ENCODE data around the gene CRYGN. TPM values are rescaled to one million over a fixed set of nuclear protein-coding genes. Genes with fewer than 3 reads are reported as not detected.

Gene CRYGN
- total RNA-seq, 1 donor from 2014 or later = 2.5 TPM

DNA sequence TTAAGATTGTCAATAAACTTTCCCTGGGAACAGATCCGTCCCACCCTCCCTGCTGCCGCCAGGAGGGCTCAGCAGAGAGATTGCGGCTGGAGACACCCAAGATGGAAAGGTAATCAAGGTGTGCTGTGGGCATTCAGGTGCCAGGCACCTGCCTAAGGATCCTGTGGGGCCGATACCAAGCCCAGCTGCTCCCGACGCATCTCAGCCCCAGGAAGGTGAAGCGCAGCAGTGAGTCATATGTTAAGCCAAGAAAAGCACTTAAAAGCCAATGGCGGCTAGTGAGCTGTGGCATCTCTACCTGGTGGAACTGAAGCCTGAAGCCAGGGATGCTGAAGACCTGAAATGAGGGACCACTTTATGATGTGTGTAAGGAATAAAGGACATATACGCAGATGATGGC lies 36.2 kb downstream of the CRYGN start:
- no peak overlapping the region for H3K27ac Mint-ChIP-seq
- H3K4me1 Mint-ChIP-seq (ENCODE audit: low read depth) = peaks cover 8% of the 10 kb centered on the region
- DNase-seq (ENCODE audit: low spot score, unreplicated experiment) = no peak
- peaks cover 5% of the 10 kb centered on the region for H3K36me3 Mint-ChIP-seq (ENCODE audit: insufficient read depth)
- H3K9me3 Mint-ChIP-seq (ENCODE audit: low read depth) = no peaks in the 10 kb centered on the region
- H3K27me3 Mint-ChIP-seq = no peaks in the 10 kb centered on the region
- TF ChIP-seq, protein P1, sequence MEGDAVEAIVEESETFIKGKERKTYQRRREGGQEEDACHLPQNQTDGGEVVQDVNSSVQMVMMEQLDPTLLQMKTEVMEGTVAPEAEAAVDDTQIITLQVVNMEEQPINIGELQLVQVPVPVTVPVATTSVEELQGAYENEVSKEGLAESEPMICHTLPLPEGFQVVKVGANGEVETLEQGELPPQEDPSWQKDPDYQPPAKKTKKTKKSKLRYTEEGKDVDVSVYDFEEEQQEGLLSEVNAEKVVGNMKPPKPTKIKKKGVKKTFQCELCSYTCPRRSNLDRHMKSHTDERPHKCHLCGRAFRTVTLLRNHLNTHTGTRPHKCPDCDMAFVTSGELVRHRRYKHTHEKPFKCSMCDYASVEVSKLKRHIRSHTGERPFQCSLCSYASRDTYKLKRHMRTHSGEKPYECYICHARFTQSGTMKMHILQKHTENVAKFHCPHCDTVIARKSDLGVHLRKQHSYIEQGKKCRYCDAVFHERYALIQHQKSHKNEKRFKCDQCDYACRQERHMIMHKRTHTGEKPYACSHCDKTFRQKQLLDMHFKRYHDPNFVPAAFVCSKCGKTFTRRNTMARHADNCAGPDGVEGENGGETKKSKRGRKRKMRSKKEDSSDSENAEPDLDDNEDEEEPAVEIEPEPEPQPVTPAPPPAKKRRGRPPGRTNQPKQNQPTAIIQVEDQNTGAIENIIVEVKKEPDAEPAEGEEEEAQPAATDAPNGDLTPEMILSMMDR (IDR thresholded peaks at IDR 0.05; ENCODE audit: unreplicated experiment) = no peak
- no peak overlapping the region for H3K4me3 Mint-ChIP-seq (ENCODE audit: low read depth)

DNA sequence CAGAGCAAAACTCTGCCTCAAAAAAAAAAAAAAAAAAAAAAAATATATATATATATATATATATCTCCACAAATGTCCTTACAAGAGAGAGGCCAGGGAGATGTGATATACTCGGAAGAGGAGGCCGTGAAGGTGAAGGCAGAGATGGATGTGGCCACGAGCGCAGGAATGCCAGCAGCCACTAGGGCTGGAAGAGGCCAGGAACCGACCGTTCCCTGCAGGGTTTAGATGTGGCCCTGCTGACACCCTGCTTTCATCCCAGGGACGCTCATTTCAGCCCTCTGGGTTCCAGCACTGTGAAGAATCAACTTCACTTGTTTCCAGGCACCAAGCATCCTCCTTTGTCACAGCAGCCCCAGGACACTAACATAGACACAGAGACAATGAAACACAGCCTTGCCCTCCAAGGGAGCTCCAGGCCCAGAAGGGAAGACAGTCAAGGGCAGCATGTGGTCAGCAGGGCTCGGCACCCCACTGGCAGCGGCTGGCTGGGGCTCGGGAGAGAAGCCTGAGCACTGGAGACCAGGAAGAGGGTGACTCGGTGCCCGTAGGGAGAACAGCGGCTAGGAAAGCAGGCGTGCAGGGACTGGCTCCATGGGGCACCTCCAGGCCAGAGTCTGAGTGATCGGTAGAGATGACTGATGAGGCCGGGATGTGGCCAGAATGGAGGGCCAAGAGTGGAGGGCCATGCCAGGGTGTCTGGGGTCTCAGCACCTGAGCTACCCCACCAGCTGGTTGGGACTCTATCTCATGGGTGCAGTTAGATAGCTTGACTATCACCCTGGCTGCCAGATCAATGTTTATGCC lies 37.7 kb downstream of the CRYGN start:
- Mint-ChIP-seq H3K9me3 (ENCODE audit: low read depth) (peaks cover 5% of the 10 kb centered on the region), H3K27me3 (no peaks in the 10 kb centered on the region), H3K4me1 (ENCODE audit: low read depth) (peaks cover 4% of the 10 kb centered on the region), H3K36me3 (ENCODE audit: insufficient read depth) (peaks cover 14% of the 10 kb centered on the region), H3K27ac (no peak overlapping the region), H3K4me3 (ENCODE audit: low read depth) (no peak overlapping the region)
- TF ChIP-seq, protein P1 (IDR thresholded peaks at IDR 0.05; ENCODE audit: unreplicated experiment) = no peak
- no peak for DNase-seq (ENCODE audit: low spot score, unreplicated experiment)

DNA sequence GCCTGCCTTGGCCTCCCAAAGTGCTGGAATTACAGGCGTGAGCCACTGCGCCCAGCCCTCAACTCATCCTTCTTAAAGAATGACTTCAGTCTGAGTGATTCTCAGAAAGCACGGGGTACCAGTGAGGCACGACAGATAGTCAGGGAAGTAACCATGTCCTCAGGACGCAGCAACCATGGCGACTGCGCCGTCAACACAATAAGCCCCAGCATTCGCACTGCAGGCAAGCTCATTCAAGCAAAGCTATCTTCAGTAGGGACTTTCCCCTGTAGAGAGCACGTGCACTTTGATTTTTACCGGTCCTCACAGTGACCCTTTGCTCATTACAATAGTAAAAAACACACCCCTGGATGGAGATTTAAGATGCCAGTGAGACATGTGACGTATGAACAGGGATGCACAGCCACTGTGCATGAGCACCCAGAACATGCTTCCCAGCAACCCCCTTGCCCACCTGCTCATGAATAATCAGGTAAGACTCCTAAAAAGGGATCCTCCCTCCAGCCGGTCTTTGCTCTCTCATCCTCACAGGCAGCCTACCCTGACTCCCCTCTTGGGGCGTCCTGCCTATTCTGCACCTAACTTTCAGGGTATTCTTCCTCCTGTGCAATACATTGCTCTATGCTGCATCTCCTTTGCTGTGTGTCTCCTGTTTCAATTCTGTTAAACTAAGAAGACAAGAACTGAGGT lies 39.2 kb downstream of the CRYGN start:
- Mint-ChIP-seq H3K27ac (no peak overlapping the region), H3K9me3 (ENCODE audit: low read depth) (peaks cover 5% of the 10 kb centered on the region), H3K36me3 (ENCODE audit: insufficient read depth) (peaks cover 15% of the 10 kb centered on the region), H3K4me1 (ENCODE audit: low read depth) (peaks cover 1% of the 10 kb centered on the region), H3K4me3 (ENCODE audit: low read depth) (no peak overlapping the region), H3K27me3 (no peaks in the 10 kb centered on the region)
- TF ChIP-seq, protein P1 (IDR thresholded peaks at IDR 0.05; ENCODE audit: unreplicated experiment) = no peak
- no peak for DNase-seq (ENCODE audit: low spot score, unreplicated experiment)

DNA sequence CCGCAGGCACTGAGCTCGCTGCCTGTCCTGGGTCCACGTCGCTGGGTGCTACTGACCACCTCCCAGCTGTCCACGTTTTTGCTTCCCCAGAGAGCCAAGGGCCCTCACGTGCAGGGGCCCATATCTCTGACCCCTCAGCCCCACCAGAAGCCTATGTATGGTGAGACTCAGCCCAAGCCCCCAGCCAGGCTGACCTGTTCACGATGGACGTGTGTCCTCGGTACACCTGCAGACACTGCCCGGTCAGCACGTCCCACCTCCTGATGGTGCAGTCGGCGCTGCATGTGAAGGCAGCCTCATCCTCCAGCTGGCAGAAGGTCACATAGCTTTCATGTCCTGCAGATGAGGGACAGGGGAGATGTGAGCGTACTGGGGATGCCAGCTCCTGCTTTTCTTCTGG lies 40.0 kb downstream of the CRYGN start:
- peak overlapping the region; percentile 7 for H3K27ac Mint-ChIP-seq
- DNase-seq (ENCODE audit: low spot score, unreplicated experiment) = no peak
- TF ChIP-seq, protein P1 (IDR thresholded peaks at IDR 0.05; ENCODE audit: unreplicated experiment) = no peak
- H3K36me3 Mint-ChIP-seq (ENCODE audit: insufficient read depth) = peaks cover 15% of the 10 kb centered on the region
- no peaks in the 10 kb centered on the region for H3K27me3 Mint-ChIP-seq
- H3K9me3 Mint-ChIP-seq (ENCODE audit: low read depth) = peaks cover 5% of the 10 kb centered on the region
- no peak overlapping the region for H3K4me3 Mint-ChIP-seq (ENCODE audit: low read depth)
- H3K4me1 Mint-ChIP-seq (ENCODE audit: low read depth) = peaks cover 1% of the 10 kb centered on the region

DNA sequence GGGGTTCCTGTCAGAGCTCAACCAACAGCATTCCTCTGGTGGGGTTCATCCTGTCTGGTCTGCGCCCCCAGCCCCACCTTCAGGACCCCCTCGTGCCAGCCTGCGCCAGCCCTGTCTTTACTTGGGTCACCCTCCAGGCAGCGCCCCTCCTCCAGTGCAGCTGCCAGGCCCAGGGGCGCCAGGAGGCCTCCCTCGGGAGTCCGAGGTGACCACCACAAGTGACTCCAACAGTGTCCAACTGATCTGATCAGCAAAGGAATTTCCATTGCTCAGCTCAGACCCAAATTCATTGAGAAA lies 40.7 kb downstream of the CRYGN start:
- Mint-ChIP-seq H3K9me3 (ENCODE audit: low read depth) (peaks cover 5% of the 10 kb centered on the region), H3K4me1 (ENCODE audit: low read depth) (no peaks in the 10 kb centered on the region), H3K4me3 (ENCODE audit: low read depth) (no peak overlapping the region), H3K27me3 (no peaks in the 10 kb centered on the region), H3K27ac (no peak overlapping the region), H3K36me3 (ENCODE audit: insufficient read depth) (peaks cover 15% of the 10 kb centered on the region)
- TF ChIP-seq, protein P1 (IDR thresholded peaks at IDR 0.05; ENCODE audit: unreplicated experiment) = no peak
- no peak for DNase-seq (ENCODE audit: low spot score, unreplicated experiment)
